Measurements from ENCODE around the gene C1QTNF8.

- TF ChIP-seq CTCF (conservative IDR thresholded peaks at IDR 0.05; ENCODE audit: low read length): no peak
- no peak for TF ChIP-seq EZH2phosphoT487 (IDR thresholded peaks at IDR 0.05; ENCODE audit: borderline replicate concordance, low read depth, low read length)
Observed at GRCh38 chr16:1069154-1069553, 26.9 kb downstream of the C1QTNF8 start.
